Keratinocyte (primary cell): ENCODE data around the gene DMXL2. TPM values are rescaled to one million over a fixed set of nuclear protein-coding genes. Genes with fewer than 3 reads are reported as not detected.
"Not testable (repeated sequence)": the region's sequence is repeated elsewhere in the genome, so short reads cannot be mapped to it uniquely, and the experiment has no call there.

ENCODE experiments used
- DNase-seq: peaks from one replicate; pipeline ENCODE4 v3.0.0-alpha.2; 2011; ENCODE audit warnings: low read depth, missing footprints, low spot score
- FAIRE-seq: peaks from 2 replicates; lab custom pipeline; 2011; peaks lifted over from hg19 to GRCh38; lab: Jason Lieb, UNC
- H2AFZ ChIP-seq: 2 replicates; pipeline ENCODE4 v1.6.0; 2012; ENCODE audit warnings: low read length, control low read depth, inconsistent platforms; ENCODE audit not compliant: control insufficient read depth
- H3K27ac ChIP-seq: 2 replicates; pipeline ENCODE4 v1.5.1; 2011; ENCODE audit warnings: low read length; ENCODE audit not compliant: control insufficient read depth, insufficient read depth
- H3K27me3 ChIP-seq: 3 replicates; pipeline ENCODE4 v1.6.0; 2011; ENCODE audit warnings: low read length; ENCODE audit not compliant: control insufficient read depth, insufficient read depth; ENCODE audit errors: extremely low read depth
- H3K36me3 ChIP-seq, 2 experiments: 2 replicates in 1 of 2; 3 replicates in 1 of 2; pipeline ENCODE4 v1.5.1; 2011; ENCODE audit warnings: low read length in 2 of 2, mild to moderate bottlenecking in 1 of 2; ENCODE audit not compliant: control insufficient read depth in 2 of 2, insufficient read depth in 2 of 2; ENCODE audit errors: extremely low read depth in 1 of 2
- H3K4me1 ChIP-seq: 3 replicates; pipeline ENCODE4 v1.5.1; 2011; ENCODE audit warnings: low read length; ENCODE audit not compliant: control insufficient read depth, insufficient read depth; ENCODE audit errors: extremely low read depth
- H3K4me2 ChIP-seq: 3 replicates; pipeline ENCODE4 v1.6.0; 2011; ENCODE audit warnings: low read depth, low read length; ENCODE audit not compliant: control insufficient read depth, insufficient read depth; ENCODE audit errors: extremely low read depth
- H3K4me3 ChIP-seq, 3 experiments: fragments of 200-600 bp in 1 of 3; sonication (generic) in 1 of 3; 2 replicates in 2 of 3; 3 replicates in 1 of 3; pipeline ENCODE4 v1.5.1; 2011 to 2016; ENCODE audit warnings: low read length in 3 of 3, mild to moderate bottlenecking in 3 of 3, control low read depth in 2 of 3, inconsistent platforms in 1 of 3, low read depth in 1 of 3, mixed read lengths in 1 of 3, mixed run types in 1 of 3, moderate library complexity in 1 of 3; ENCODE audit not compliant: control insufficient read depth in 2 of 3, insufficient read depth in 2 of 3; ENCODE audit errors: extremely low read depth in 1 of 3
- H3K79me2 ChIP-seq: 2 replicates; pipeline ENCODE4 v1.6.0; 2012; ENCODE audit warnings: low read length; ENCODE audit not compliant: control insufficient read depth, insufficient read depth
- H3K9ac ChIP-seq: 3 replicates; pipeline ENCODE4 v1.6.0; 2011; ENCODE audit warnings: low read length; ENCODE audit not compliant: control insufficient read depth, insufficient read depth; ENCODE audit errors: extremely low read depth
- H3K9me1 ChIP-seq: 3 replicates; pipeline ENCODE4 v1.6.0; 2011; ENCODE audit warnings: low read length; ENCODE audit not compliant: control insufficient read depth, insufficient read depth; ENCODE audit errors: extremely low read depth
- H3K9me3 ChIP-seq: 2 replicates; pipeline ENCODE4 v1.5.1; 2012; ENCODE audit warnings: low read depth, low read length; ENCODE audit not compliant: control insufficient read depth
- H4K20me1 ChIP-seq: 3 replicates; pipeline ENCODE4 v1.6.0; 2011; ENCODE audit warnings: low read length; ENCODE audit not compliant: control insufficient read depth, insufficient read depth; ENCODE audit errors: extremely low read depth
- EZH2 ChIP-seq: IDR thresholded peaks from one replicate; pipeline ENCODE4 v1.6.1; 2012; ENCODE audit warnings: inconsistent platforms, mild to moderate bottlenecking, low read length, moderate library complexity
- dilution Hi-C: fragments of 300-500 bp; cut with MboI; formaldehyde crosslinking; loops from one replicate; pipeline ENCODE4 v1.7.0; 2020; ENCODE audit warnings: low sequenced_read_pairs; ENCODE audit not compliant: extremely low pct_ligation_motif_present
- polyA plus RNA-seq, 5 experiments: library from polyadenylated mRNA; depleted of rRNA in 3 of 5; stranded (reverse) in 3 of 5; stranded (forward) in 1 of 5; unstranded in 1 of 5; fragments of >200 nt; gene quantifications; 1 replicate in 1 of 5; 2 replicates in 3 of 5; 3 replicates in 1 of 5; pipeline versions ENCODE4 v1.2.1 to v1.2.3, GENCODE V29; 2011 to 2012; ENCODE audit warnings: missing spikeins in 2 of 5, low read depth in 1 of 5, low replicate concordance in 1 of 5
- TF ChIP-seq, protein P1 (sequence below), 3 experiments: IDR thresholded peaks in 1 of 3; conservative IDR thresholded peaks in 1 of 3; optimal IDR thresholded peaks in 1 of 3; 2 replicates in 2 of 3; 3 replicates in 1 of 3; pipeline versions ENCODE3 to v1.5.1; 2011; ENCODE audit warnings: low read length in 3 of 3, mild to moderate bottlenecking in 3 of 3, moderate library complexity in 2 of 3, control low read depth in 1 of 3, inconsistent platforms in 1 of 3; ENCODE audit not compliant: insufficient read depth in 2 of 3; ENCODE audit errors: extremely low read depth in 1 of 3

Gene DMXL2
- polyA plus RNA-seq, 1 donor (not counting 4 experiments of a cell fraction or from before 2014, with no cell fraction given) = 14.9 TPM

DNA sequence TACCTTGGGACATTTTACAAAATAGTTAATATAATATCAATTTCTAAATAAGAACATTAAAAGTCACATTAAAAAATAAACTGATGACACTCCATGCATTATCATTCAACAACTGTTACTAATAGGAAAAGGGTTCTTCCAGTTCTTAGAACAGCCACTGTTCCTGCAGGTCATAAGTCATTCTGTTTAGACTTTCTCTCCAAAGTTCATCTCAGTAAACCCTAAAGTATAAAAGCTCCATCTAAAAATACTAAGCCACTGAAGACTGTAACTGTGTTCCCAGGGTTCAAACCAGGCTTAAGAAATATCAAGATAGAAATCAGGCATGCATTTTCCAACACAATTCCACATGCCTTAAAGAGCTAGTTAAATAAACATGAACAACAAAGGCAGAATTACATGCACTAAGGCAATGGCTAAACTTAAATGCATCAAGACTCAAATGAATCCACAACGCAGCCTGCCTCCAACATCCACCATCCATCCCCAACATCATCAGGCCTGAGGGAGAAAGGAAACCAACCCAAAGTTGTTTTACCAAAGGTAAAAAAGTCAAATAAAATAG is 46.2 kb downstream of the DMXL2 start:
- no peak overlapping the region for H2AFZ ChIP-seq
- dilution Hi-C loops = no loop called here
- peaks cover 6% of the 10 kb centered on the region for H3K4me1 ChIP-seq
- no peak overlapping the region for H3K4me3 ChIP-seq
- no peak for FAIRE-seq
- TF ChIP-seq, protein P1, sequence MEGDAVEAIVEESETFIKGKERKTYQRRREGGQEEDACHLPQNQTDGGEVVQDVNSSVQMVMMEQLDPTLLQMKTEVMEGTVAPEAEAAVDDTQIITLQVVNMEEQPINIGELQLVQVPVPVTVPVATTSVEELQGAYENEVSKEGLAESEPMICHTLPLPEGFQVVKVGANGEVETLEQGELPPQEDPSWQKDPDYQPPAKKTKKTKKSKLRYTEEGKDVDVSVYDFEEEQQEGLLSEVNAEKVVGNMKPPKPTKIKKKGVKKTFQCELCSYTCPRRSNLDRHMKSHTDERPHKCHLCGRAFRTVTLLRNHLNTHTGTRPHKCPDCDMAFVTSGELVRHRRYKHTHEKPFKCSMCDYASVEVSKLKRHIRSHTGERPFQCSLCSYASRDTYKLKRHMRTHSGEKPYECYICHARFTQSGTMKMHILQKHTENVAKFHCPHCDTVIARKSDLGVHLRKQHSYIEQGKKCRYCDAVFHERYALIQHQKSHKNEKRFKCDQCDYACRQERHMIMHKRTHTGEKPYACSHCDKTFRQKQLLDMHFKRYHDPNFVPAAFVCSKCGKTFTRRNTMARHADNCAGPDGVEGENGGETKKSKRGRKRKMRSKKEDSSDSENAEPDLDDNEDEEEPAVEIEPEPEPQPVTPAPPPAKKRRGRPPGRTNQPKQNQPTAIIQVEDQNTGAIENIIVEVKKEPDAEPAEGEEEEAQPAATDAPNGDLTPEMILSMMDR (optimal IDR thresholded peaks at IDR 0.05 in 1 of 3, IDR thresholded peaks at IDR 0.05 in 1 of 3, conservative IDR thresholded peaks at IDR 0.05 in 1 of 3; ENCODE audit: extremely low read depth in 1 of 3, insufficient read depth in 2 of 3, low read length in 3 of 3) = no peak
- TF ChIP-seq EZH2 = no peak
- H3K27me3 ChIP-seq = no peaks in the 10 kb centered on the region
- H3K27ac ChIP-seq = peak overlapping the region; percentile 24
- peak overlapping the region; percentile 44 for H3K4me2 ChIP-seq
- no peaks in the 10 kb centered on the region for H3K9me3 ChIP-seq
- peaks cover 1% of the 10 kb centered on the region for H3K79me2 ChIP-seq
- no peaks in the 10 kb centered on the region for H4K20me1 ChIP-seq
- no peaks in the 10 kb centered on the region for H3K36me3 ChIP-seq
- no peak overlapping the region for H3K9ac ChIP-seq
- no peak for DNase-seq
- no peaks in the 10 kb centered on the region for H3K9me1 ChIP-seq

DNA sequence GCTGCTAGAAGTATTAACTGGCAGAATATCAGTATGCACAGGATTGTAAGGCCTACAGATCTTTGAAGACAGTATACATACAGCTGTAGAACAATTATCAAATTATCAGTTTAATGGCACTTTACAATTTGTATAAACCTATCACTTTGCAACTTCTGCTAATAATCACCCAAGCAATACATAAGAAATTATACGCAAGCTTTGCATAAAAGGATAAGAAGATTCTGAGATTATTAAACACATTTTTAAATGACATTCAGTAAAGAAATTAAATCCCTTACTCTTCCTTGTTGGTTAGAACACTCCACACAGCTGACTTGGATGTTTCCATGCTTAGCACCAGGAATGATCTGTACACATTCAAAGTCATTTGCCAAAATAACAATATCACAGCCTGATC is 46.8 kb downstream of the DMXL2 start:
- Histone ChIP-seq H3K9me1 (no peaks in the 10 kb centered on the region), H3K4me1 (peaks cover 6% of the 10 kb centered on the region), H4K20me1 (no peaks in the 10 kb centered on the region), H3K4me2 (no peak overlapping the region), H3K9me3 (no peaks in the 10 kb centered on the region), H2AFZ (no peak overlapping the region), H3K4me3 (no peak overlapping the region), H3K9ac (no peak overlapping the region), H3K27ac (no peak overlapping the region), H3K36me3 (no peaks in the 10 kb centered on the region), H3K27me3 (no peaks in the 10 kb centered on the region), H3K79me2 (peaks cover 1% of the 10 kb centered on the region)
- no peak for DNase-seq
- TF ChIP-seq, protein P1 (optimal IDR thresholded peaks at IDR 0.05 in 1 of 3, IDR thresholded peaks at IDR 0.05 in 1 of 3, conservative IDR thresholded peaks at IDR 0.05 in 1 of 3; ENCODE audit: extremely low read depth in 1 of 3, insufficient read depth in 2 of 3, low read length in 3 of 3) = no peak
- TF ChIP-seq EZH2 = no peak
- FAIRE-seq = no peak
- dilution Hi-C loops = no loop called here

DNA sequence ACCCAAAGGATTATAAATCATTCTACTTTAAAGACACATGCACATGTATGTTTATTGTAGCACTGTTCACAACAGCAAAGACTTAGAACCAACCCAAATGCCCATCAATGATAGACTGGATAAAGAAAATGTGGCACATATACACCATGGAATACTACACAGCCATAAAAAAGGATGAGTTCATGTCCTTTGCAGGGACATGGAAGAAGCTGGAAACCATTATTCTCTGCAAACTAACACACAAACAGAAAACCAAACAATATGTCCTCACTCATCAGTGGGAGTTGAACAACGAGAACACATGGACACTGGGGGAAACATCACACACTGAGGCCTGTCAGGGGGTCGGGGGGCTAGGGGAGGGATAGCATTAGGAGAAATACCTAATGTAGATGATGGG is 49.2 kb downstream of the DMXL2 start:
- DNase-seq, H3K4me3 ChIP-seq, FAIRE-seq, H3K9me1 ChIP-seq, H3K9ac ChIP-seq, H3K4me1 ChIP-seq, H3K79me2 ChIP-seq, H2AFZ ChIP-seq, H3K9me3 ChIP-seq, H3K27me3 ChIP-seq, H3K36me3 ChIP-seq, dilution Hi-C loops, H4K20me1 ChIP-seq, H3K4me2 ChIP-seq, H3K27ac ChIP-seq: not testable (repeated sequence)
